K562 (cell line): Measurements from ENCODE around the gene CCDC15. TPM values are rescaled to one million over a fixed set of nuclear protein-coding genes. Genes with fewer than 3 reads are reported as not detected.
A peak's percentile ranks its signal among the peaks of the same experiment; 100 is the strongest.

Source experiments
- ATAC-seq: fragments of 200-7000 bp; cut with Tn5 transposase; 3 replicates; pipeline ENCODE4 v1.9.1; 2020; ENCODE audit warnings: moderate library complexity
- BruUV-seq: library from RNA; stranded (reverse); fragments of 400-500 nt; replicated peaks from 2 replicates; lab custom pipeline; 2021; lab: Mats Ljungman, UMichigan
- CTCF ChIA-PET: fragments of 300-600 bp; formaldehyde crosslinking; extraction: SDS; loops from one replicate; lab custom pipeline; 2021; ENCODE audit warnings: low intra/inter-chr PET ratio; lab: Yijun Ruan, JAX
- POLR2A ChIA-PET: fragments of 300-600, 350-650 bp; sonication (Branson Sonifier 250); formaldehyde crosslinking; extraction: SDS; loops from one replicate; lab custom pipeline; 2021; ENCODE audit warnings: antibody characterized with exemption, inconsistent platforms; lab: Yijun Ruan, JAX
- DNase-seq, 4 experiments: peaks; one replicate each; pipeline versions ENCODE4 v3.0.0 to v3.0.0-alpha.2; 2011 to 2018; ENCODE audit warnings: low spot score in 3 of 4, mixed read lengths in 3 of 4; ENCODE audit errors: extremely low read depth in 1 of 4
- FAIRE-seq: peaks from 2 replicates; lab custom pipeline; 2011; peaks lifted over from hg19 to GRCh38; lab: Jason Lieb, UNC
- H2AFZ ChIP-seq: 2 replicates; pipeline ENCODE4 v1.6.0; 2011; ENCODE audit warnings: low read depth, low read length, control low read depth, inconsistent platforms
- H3K27ac ChIP-seq: fragments of 200-600 bp; 3 replicates; pipeline ENCODE4 v1.8.0; 2011; ENCODE audit warnings: low read depth, mild to moderate bottlenecking, control low read depth, inconsistent platforms, low read length, moderate library complexity, mixed read lengths; ENCODE audit errors: extremely low read depth
- H3K27me3 ChIP-seq, 2 experiments: fragments of 300-600 bp in 1 of 2; 2 replicates in 1 of 2; 3 replicates in 1 of 2; pipeline versions ENCODE4 v1.6.0 to v1.8.0; 2011; ENCODE audit warnings: inconsistent platforms in 2 of 2, low read length in 2 of 2, mild to moderate bottlenecking in 1 of 2, mixed read lengths in 1 of 2, moderate library complexity in 1 of 2; ENCODE audit not compliant: control insufficient read depth in 2 of 2, insufficient read depth in 2 of 2
- H3K36me3 ChIP-seq: fragments of 300-600 bp; 3 replicates; pipeline ENCODE4 v1.8.0; 2011; ENCODE audit warnings: mild to moderate bottlenecking, low read length, inconsistent platforms; ENCODE audit not compliant: control insufficient read depth, insufficient read depth
- H3K4me1 ChIP-seq, 2 experiments: fragments of 200-600 bp in 1 of 2; replicated peaks in 1 of 2; 2 replicates in 1 of 2; 3 replicates in 1 of 2; pipeline versions ENCODE4 v1.5.1 to v1.8.0; 2011; ENCODE audit warnings: inconsistent platforms in 2 of 2, low read length in 2 of 2, mild to moderate bottlenecking in 1 of 2, mixed read lengths in 1 of 2, moderate library complexity in 1 of 2; ENCODE audit not compliant: control insufficient read depth in 2 of 2, insufficient read depth in 2 of 2
- H3K4me2 ChIP-seq: 2 replicates; pipeline ENCODE4 v1.6.1; 2011; ENCODE audit warnings: low read length, control low read depth, inconsistent platforms, mixed read lengths; ENCODE audit not compliant: insufficient read depth
- H3K4me3 ChIP-seq: fragments of 200-600 bp; sonication (generic), shearing (Covaris generic); 2 replicates; pipeline ENCODE4 v1.5.1; 2016; ENCODE audit warnings: control low read depth, inconsistent platforms
- H3K79me2 ChIP-seq: fragments of 200-600 bp; 3 replicates; pipeline ENCODE4 v1.8.0; 2011; ENCODE audit warnings: low read length, inconsistent platforms; ENCODE audit not compliant: control insufficient read depth, insufficient read depth
- H3K9ac ChIP-seq, 2 experiments: 2 replicates each; pipeline versions ENCODE4 v1.6.0 to v1.6.1; 2011; ENCODE audit warnings: low read depth in 2 of 2, low read length in 2 of 2, control low read depth in 1 of 2, inconsistent platforms in 1 of 2, mild to moderate bottlenecking in 1 of 2, mixed read lengths in 1 of 2; ENCODE audit not compliant: insufficient read depth in 1 of 2
- H3K9me1 ChIP-seq: one replicate; pipeline ENCODE4 v1.6.0; 2011; ENCODE audit warnings: inconsistent platforms, mild to moderate bottlenecking, low read length, moderate library complexity; ENCODE audit not compliant: control insufficient read depth, insufficient read depth
- H3K9me3 ChIP-seq: replicated peaks from 2 replicates; pipeline ENCODE4 v1.5.1; 2011; ENCODE audit warnings: low read depth, low read length, inconsistent platforms; ENCODE audit not compliant: control insufficient read depth, insufficient read depth
- H4K20me1 ChIP-seq: replicated peaks from 2 replicates; pipeline ENCODE4 v1.6.1; 2011; ENCODE audit warnings: low read length, inconsistent platforms, mixed read lengths; ENCODE audit not compliant: control insufficient read depth, insufficient read depth
- BMI1 ChIP-seq: fragments of 150-350 bp; IDR thresholded peaks from 2 replicates; pipeline ENCODE4 v1.6.1; 2014; ENCODE audit warnings: low read length
- CEBPZ ChIP-seq: fragments of 150-350 bp; IDR thresholded peaks from 2 replicates; pipeline ENCODE4 v1.6.1; 2014; ENCODE audit warnings: low read depth, mild to moderate bottlenecking, low read length, borderline replicate concordance
- E2F1 ChIP-seq: sonication (generic); formaldehyde crosslinking; IDR thresholded peaks from 2 replicates; pipeline ENCODE4 v1.8.1; 2023; ENCODE audit warnings: mild to moderate bottlenecking, missing genetic modification reagents, moderate library complexity
- ESRRB ChIP-seq: fragments of 250-450 bp; sonication (Bioruptor Pico); IDR thresholded peaks from 2 replicates; pipeline ENCODE4 v1.5.0; 2020; ENCODE audit warnings: mild to moderate bottlenecking, moderate library complexity, borderline replicate concordance
- HLTF ChIP-seq: fragments of 450-650 bp; IDR thresholded peaks from 2 replicates; pipeline ENCODE4 v1.6.1; 2016
- MBD1 ChIP-seq: fragments of 250-450 bp; sonication (Bioruptor Pico); IDR thresholded peaks from 2 replicates; pipeline ENCODE4 v1.8.0; 2022; ENCODE audit warnings: inconsistent platforms
- MEF2A ChIP-seq: IDR thresholded peaks from 2 replicates; pipeline ENCODE4 v1.6.1; 2011; ENCODE audit warnings: low read depth, mild to moderate bottlenecking, low read length, moderate library complexity; ENCODE audit not compliant: control insufficient read depth
- ZBTB12 ChIP-seq: fragments of 250-450 bp; sonication (Bioruptor Pico); IDR thresholded peaks from 2 replicates; pipeline ENCODE4 v1.4.0; 2020
- ZNF445 ChIP-seq: fragments of 250-450 bp; sonication (Bioruptor Pico); IDR thresholded peaks from 2 replicates; pipeline ENCODE4 v1.4.0; 2020; ENCODE audit warnings: low read depth, mild to moderate bottlenecking, moderate library complexity
- ZNF76 ChIP-seq: fragments of 250-450 bp; sonication (Bioruptor Pico); IDR thresholded peaks from 2 replicates; pipeline ENCODE4 v1.4.0; 2020; ENCODE audit warnings: mild to moderate bottlenecking, moderate library complexity, borderline replicate concordance
- WGBS: fragments of 100-300 bp; shearing (Covaris generic); methylation state at CpG from one replicate; pipeline ENCODE4 v1.1.6; 2016; ENCODE audit warnings: low coverage, mixed read lengths; ENCODE audit not compliant: insufficient coverage; ENCODE audit errors: missing lambda C conversion rate; 5-methylcytosine and 5-hydroxymethylcytosine counted together
- in situ Hi-C: fragments of 300-500 bp; cut with MboI; formaldehyde crosslinking; loops from 4 replicates; pipeline ENCODE4 v1.15.0; 2018; ENCODE audit warnings: inconsistent platforms, mixed read lengths
- intact Hi-C: fragments of 100-400 bp; cut with micrococcal nuclease; formaldehyde crosslinking; loops from 2 replicates; pipeline ENCODE4 v1.14.2; 2022
- polyA plus RNA-seq, 8 experiments: library from polyadenylated mRNA; depleted of rRNA in 4 of 8; stranded (reverse) in 5 of 8; unstranded in 3 of 8; fragments of >200 nt; fragmentation: Nextera tagmentation in 2 of 8; fragmentation: Illumina TruSeq in 1 of 8; extraction: Ambion mirVana in 2 of 8; extraction: Trizol in 1 of 8; gene quantifications; 2 replicates each; pipeline versions ENCODE4 v1.2.1 to v1.2.3, GENCODE V29; 2011 to 2014; ENCODE audit warnings: inconsistent platforms in 1 of 8, missing spikeins in 1 of 8
- total RNA-seq, 7 experiments: library from RNA; depleted of rRNA in 6 of 7; stranded (reverse); fragments of >200 nt in 6 of 7; fragmentation: Illumina TruSeq in 2 of 7; extraction: Trizol in 2 of 7; gene quantifications; 2 replicates each; pipeline versions ENCODE4 v1.2.1 to v1.2.3, GENCODE V29; 2011 to 2021; ENCODE audit warnings: low replicate concordance in 1 of 7
- TF ChIP-seq, protein P1 (sequence below): fragments of 250-450 bp; sonication (Bioruptor Pico); IDR thresholded peaks from 2 replicates; pipeline ENCODE4 v1.8.0; 2022; ENCODE audit warnings: inconsistent platforms, mild to moderate bottlenecking, moderate library complexity, borderline replicate concordance

CCDC15 gene
- total and polyA plus RNA-seq, 9 of the 15 experiments (the other 6 are each of a cell fraction or from before 2014, with no cell fraction given): 1.9 to 9.2 (median 3.9) TPM

GRCh38 chr11:125082040-125082439 lies 128.0 kb downstream of the CCDC15 start:
- ChIA-PET CTCF (no interaction called here), POLR2A (no interaction called here)
- H3K36me3 ChIP-seq: no peaks in the 10 kb centered on the region
- peaks cover 0 to 5% of the 10 kb centered on the region in 2 experiments; a peak in 2 of 5 replicates for H3K4me1 ChIP-seq
- H3K27ac ChIP-seq: no peak overlapping the region
- DNase-seq (no peak), FAIRE-seq (no peak), ATAC-seq (no peak)
- in situ Hi-C loops (no loop called here), intact Hi-C loops (no loop called here)
- H3K4me2 ChIP-seq: no peak overlapping the region
- H3K9me1 ChIP-seq: no peaks in the 10 kb centered on the region
- WGBS: 16% methylated on average over 5 of the region's 5 CpGs
- H3K79me2 ChIP-seq: no peaks in the 10 kb centered on the region
- H2AFZ ChIP-seq: no peak overlapping the region
- no peaks in the 10 kb centered on the region for H4K20me1 ChIP-seq
- H3K4me3 ChIP-seq: no peak overlapping the region
- no TSS peak for BruUV-seq
- H3K27me3 ChIP-seq: no peaks in the 10 kb centered on the region
- H3K9ac ChIP-seq: 0 out of 4 replicates have a peak overlapping the region, but pooled peaks of 1 of the 2 experiments have one; percentile 33
- no peaks in the 10 kb centered on the region for H3K9me3 ChIP-seq
- TF ChIP-seq ZBTB12 (no peak), MBD1 (no peak), BMI1 (no peak), E2F1 (CRISPR knock-in tag) (no peak), ZNF76 (CRISPR knock-in tag) (no peak), HLTF (no peak), ESRRB (no peak), CEBPZ (no peak), MEF2A (no peak), ZNF445 (no peak)
- TF ChIP-seq, protein P1, sequence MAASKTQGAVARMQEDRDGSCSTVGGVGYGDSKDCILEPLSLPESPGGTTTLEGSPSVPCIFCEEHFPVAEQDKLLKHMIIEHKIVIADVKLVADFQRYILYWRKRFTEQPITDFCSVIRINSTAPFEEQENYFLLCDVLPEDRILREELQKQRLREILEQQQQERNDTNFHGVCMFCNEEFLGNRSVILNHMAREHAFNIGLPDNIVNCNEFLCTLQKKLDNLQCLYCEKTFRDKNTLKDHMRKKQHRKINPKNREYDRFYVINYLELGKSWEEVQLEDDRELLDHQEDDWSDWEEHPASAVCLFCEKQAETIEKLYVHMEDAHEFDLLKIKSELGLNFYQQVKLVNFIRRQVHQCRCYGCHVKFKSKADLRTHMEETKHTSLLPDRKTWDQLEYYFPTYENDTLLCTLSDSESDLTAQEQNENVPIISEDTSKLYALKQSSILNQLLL: no peak
